GM21360 (cell line): ENCODE measurements around the gene RINT1.
"Not testable (repeated sequence)": the region's sequence is repeated elsewhere in the genome, so short reads cannot be mapped to it uniquely, and the experiment has no call there.

Source experiments
- ATAC-seq: cut with Tn5 transposase; IDR thresholded peaks from one replicate; pipeline ENCODE4 v1.9.1; 2021; ENCODE audit warnings: mild to moderate bottlenecking, moderate library complexity; ENCODE audit not compliant: unreplicated experiment

The RINT1 gene

GRCh38 chr7:105531792-105532671, at the start of gene RINT1:
TSS of gene RINT1 (plus strand) at chr7:105532201. CDS start at chr7:105532316, 115 bp downstream.
- ATAC-seq = peak; percentile 93

DNA sequence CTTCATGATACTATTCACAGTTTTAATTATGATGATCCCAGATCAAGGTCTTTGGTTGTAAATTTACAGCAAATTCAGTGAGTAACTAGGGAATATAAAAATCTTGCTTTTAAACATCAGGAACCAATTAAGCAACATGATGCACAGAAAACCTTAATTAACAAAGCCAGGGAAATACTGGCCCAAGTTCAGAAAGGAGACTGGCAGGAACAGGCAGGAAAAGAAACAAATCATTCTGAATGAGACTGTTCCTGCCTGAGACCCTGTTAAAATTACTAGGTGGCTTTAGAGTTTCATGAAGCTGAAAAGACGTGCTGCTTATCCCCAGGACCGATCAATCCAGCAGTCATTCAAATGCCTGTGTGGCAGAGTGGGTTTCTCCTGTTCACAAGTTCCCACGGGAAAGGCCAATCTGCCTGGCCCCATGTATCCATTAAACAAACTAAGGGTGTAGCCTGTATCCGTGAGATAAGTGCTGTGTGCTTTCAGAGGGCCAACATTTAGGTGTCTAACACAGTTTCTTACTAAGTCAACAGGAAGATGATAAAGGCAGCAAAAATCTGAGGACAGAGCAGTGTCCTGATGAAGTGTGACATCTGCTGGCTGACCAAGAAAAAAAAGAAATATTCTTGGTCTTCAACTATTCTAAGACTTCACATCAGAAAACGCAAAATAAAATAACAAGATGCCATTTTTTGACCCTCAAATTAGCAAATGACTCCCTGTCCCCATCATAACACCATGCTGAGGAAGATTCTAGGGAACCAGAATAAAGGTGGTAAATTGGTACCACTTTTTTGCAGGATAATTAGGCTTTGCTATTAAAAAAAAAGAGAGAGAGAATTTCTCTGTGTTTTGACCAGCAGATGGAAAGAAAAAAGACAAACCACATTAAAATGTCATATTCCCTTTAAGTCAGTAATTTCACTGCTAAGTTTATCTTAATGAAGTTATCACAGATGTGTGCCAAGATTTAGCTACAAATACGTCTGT, 44.1 kb upstream of the RINT1 start:
- ATAC-seq = no peak

GRCh38 chr7:105489409-105489808, 42.6 kb upstream of the RINT1 start:
- no peak for ATAC-seq

DNA sequence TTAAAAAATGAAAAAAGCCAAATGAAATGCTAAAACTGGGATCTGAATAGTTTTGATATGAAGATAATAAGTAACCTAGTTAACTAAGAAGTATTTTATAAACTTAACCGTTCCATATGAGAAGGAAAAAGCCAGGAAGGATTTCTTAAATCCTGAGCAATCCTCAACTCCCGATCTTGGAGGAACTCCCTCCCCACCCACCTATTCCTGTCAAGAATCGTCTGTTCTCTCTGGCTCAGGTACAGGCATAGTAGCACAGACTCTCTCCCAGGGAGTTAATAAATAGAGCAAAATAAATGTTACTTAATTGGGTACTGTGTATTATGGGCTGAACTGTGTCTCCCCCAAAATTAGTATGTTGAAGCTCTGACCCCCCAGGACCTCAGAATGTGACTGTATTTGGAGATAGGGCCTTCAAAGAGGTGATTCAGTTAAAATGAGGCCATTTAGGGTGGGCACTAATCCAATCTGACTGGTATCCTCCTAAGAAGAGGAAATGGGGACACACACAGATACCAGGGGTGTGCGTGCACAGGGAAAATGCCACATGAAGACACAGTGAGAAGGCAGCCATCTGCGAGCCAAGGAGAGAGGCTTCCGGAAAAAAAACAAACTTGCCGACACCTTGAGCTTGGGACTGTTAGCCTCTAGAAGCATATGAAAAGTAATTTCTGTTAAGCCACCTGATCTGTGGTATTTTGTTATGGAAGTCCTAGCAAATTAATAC, 38.6 kb upstream of the RINT1 start:
- no peak for ATAC-seq

- ATAC-seq = no peak
Measured at GRCh38 chr7:105493923-105494315, 38.1 kb upstream of the RINT1 start.

GRCh38 chr7:105496521-105496920, 35.5 kb upstream of the RINT1 start:
- ATAC-seq = no peak

- ATAC-seq = no peak
Measured at GRCh38 chr7:105497016-105497415, 35.0 kb upstream of the RINT1 start.

DNA sequence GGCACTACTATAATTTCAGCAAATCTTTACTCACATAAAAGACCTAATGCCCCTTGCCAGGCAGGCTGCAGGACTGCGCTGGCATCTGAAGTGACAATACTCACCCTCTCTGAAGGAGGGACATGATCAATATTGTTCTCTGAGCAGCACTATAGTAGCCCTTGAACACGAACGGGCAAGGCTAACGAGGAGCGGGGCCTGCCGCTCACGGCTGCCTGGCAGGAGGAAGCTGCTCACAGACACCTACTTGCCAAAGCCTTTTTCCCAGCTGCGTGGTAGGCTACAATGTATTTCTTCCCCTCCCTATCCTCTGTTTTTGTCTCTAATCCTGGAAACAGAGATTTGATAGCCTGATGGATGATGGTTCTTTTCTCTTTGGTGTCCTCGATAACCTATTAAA, 29.8 kb upstream of the RINT1 start:
- no peak for ATAC-seq

- ATAC-seq = no peak
Measured at GRCh38 chr7:105512415-105512814, 19.6 kb upstream of the RINT1 start.

GRCh38 chr7:105512926-105513526, 19.0 kb upstream of the RINT1 start:
- ATAC-seq = no peak

- ATAC-seq = not testable (repeated sequence)
Measured at GRCh38 chr7:105515610-105516009, 16.4 kb upstream of the RINT1 start.

GRCh38 chr7:105519353-105519752, 12.6 kb upstream of the RINT1 start:
- no peak for ATAC-seq

GRCh38 chr7:105520620-105521019, 11.4 kb upstream of the RINT1 start:
- not testable (repeated sequence) for ATAC-seq

DNA sequence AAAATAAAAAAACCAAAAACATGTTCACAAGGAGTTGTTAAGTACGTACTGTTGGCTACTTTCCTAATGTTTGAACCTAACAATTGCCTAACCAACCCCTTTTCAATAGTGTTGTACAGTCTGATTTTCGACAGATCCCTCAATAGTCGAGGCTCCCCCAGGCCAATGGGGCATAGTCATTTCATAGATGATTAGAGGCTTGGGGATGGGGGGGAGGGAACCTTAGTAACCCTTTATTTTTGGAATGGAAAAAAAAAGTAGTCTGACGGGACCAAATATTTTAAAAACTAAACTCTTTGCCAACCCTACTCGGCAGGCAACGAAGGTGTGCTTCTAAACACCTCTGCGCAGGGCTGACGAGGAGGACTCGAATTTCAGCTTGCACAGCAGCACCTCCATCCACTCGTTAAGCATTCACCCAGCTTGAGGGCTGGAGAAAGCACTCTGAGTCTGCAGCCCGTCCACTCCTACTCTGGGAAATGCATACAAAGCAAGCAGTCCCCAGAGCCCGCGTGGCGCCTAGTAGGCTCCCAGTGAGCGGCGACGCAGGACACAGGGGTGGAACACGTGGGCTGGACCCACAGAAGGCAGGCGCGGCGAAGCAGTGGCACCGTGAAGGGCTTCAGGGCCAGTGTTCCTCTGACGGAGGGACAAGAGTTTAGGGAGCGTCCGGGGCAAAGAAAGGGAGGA, 10.8 kb upstream of the RINT1 start:
- ATAC-seq = peak; percentile 36

GRCh38 chr7:105521717-105522463, 10.1 kb upstream of the RINT1 start, which contains the start of gene PUS7:
TSS of gene PUS7 (minus strand) at chr7:105522271. CDS start at chr7:105508512, 13,759 bp downstream.
- peak; percentile 78 for ATAC-seq

DNA sequence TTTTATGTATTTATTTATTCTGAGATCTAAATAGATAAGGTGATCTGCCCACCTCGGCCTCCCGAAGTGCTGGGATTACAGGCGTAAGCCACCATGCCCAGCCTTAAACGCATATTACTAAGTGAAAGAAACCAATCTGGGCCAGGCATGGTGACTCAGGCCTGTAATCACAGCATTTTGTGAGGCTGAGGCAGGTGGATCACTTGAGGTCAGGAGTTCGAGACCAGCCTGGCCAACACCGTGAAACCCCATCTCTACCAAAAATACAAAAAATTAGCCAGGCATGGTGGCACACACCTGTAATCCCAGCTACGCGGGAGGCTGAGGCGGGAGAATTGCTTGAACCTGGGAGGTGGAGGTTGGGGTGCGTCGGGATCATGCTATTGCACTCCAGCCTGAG, 7.6 kb upstream of the RINT1 start:
- not testable (repeated sequence) for ATAC-seq

GRCh38 chr7:105524840-105525239, 7.2 kb upstream of the RINT1 start:
- no peak for ATAC-seq

GRCh38 chr7:105527737-105528136, 4.3 kb upstream of the RINT1 start:
- ATAC-seq = not testable (repeated sequence)

GRCh38 chr7:105530126-105530525, 1.9 kb upstream of the RINT1 start:
- ATAC-seq = no peak
